GM18502 (cell line): ENCODE data around the gene HMCN2.
"Not testable (repeated sequence)": the region's sequence is repeated elsewhere in the genome, so short reads cannot be mapped to it uniquely, and the experiment has no call there.

Source experiments
- ATAC-seq: cut with Tn5 transposase; IDR thresholded peaks from one replicate; pipeline ENCODE4 v1.9.1; 2021; ENCODE audit warnings: mild to moderate bottlenecking; ENCODE audit not compliant: unreplicated experiment, poor library complexity

Gene HMCN2

DNA sequence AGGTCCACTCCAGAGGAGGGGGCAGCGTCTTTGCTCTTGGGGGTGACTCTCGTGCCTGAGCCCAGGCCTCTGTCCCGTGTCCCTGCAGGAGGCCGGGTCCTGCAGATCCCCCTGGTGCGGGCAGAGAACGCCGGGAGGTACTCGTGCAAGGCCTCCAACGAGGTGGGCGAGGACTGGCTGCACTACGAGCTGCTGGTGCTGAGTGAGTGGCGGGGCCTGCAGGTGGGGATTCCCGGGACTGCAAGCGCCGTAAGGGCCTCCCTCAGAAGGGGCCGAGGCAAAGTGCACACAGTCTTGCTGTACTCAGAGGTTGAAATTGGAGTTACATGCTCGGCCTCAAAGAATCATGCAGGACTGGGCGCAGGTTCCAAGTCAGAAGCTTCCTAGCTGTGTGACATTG, 116.5 kb downstream of the HMCN2 start:
- ATAC-seq: no peak

DNA sequence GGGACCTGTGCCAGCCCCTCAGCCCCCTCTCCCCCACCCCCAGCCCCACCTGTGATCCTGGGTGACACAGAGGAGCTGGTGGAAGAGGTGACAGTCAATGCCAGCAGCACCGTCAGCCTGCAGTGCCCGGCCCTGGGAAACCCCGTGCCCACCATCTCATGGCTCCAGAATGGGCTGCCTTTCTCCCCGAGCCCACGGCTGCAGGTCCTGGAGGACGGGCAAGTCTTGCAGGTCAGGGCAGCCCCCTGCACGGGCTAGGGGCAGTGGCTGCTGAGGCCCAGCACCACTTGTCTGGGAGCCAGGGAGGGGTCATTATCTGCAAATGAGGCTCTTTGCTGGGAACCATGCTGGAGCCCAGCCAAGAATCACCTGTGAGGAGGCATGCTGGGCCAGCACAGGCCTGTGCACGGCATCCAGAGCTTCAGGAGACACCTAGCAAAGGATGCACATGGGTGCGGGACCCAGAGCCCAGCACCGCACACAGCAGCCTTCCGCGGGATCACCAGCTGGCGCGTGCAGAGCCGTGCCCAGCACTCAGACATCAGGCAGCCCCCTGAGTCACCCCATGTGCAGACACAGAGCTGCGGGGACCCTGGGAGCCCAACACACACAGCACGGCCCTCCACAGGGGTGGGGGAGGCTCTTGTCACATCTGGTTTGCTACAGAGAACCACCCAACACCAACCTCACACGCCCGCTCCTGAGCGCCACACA, 117.2 kb downstream of the HMCN2 start:
- no peak for ATAC-seq

DNA sequence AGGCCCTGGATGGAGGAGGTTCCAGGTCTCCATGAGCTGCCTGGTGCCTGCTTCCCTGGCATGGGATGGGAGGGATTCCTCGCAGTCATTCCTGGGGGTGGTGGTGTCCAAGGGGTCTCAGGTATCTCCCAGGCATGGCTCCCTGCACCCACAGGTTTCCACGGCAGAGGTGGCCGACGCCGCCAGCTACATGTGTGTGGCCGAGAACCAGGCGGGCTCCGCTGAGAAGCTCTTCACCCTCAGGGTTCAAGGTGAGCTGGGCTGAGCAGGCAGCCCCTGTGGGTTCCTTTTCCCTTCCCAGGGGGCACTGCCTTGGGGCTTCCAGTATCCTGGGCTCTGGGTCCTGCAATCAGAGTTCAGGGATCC, 117.8 kb downstream of the HMCN2 start:
- no peak for ATAC-seq

DNA sequence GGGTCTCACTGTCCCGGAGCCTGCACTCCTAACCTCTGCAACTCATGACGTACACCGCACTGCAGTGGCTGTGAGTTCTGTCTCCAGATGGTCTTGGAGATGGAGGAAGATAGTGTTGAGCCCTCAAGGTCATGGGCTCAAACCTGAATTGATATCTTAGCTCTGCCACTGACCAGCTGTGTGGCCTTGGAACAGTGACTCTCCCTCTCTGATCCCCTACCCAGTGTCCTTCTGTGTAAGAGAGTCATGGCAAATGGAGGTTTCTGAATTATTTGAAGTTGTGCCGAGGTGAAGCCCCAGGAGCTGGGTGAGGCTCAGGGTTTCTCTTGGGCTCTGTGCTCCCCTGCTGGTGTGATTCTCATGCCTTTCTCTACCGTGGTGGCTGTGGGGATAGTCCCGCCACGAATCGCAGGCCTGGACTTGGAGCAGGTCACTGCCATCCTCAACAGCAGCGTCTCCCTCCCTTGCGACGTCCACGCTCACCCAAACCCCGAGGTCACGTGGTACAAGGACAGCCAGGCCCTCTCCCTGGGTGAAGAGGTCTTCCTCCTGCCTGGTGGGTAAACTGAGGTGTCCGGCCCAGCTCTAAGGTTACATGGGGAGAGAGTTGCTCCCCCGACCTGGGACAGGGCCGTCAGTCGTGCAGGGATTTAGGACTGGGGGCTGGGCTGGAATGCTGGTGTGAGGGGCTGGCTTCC, 118.6 kb downstream of the HMCN2 start:
- no peak for ATAC-seq

DNA sequence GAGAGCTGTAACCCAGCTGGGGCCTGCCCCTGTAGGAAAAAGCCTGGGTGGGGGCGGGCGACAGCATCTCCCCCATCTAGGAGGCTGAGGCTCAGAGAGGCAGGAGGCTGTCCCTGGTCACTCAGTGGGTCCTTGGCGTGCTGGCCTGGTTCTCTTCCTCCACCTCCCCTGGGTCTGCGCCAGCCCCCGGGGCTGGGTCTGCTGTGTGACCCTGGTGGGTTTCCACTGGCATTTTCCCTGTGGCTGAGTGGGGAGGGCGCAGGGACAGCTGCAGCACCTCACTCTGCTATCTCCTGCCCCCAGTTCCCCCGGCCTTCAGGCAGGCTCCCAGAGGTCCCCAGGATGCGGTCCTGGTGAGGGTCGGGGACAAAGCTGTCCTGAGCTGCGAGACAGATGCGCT, 119.7 kb downstream of the HMCN2 start:
- ATAC-seq: no peak

DNA sequence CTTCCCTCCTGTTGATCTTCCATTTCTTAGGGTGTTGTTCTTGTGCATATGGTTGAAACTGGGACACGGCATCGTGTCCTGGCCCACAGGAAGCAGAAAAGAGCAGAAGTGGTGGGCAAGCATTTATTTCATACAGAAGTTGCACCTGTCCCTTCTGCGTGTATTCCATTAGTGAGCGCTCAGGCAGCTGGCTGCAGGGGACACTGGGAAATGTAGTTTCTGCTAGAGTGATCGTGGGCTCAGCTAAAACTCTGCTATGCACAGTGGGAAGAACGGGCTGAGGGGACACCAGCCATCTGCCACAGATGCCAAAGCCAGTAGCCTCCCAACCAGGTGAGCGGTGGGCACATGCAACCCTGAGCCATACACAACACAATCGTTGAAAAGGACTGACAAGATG, 121.8 kb downstream of the HMCN2 start:
- no peak for ATAC-seq

DNA sequence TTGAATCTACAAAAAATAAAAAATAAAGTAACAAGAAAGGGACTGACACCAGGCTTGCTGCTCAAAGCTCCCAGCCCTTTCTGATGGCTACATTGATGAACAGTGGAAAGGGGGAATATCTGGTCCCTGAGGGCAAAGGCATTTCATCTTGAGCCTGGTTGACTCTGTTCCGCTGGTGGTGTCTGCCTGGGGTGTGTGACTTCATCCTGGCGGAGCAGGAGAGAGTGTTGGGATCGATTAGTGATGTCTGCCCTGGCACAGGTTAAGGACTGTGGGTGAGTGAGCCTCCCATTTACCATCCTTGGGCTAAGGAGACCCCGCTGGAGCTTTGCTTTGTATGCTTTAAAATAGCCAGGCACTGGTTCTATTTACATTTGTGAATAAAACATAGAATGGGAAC, 122.3 kb downstream of the HMCN2 start:
- ATAC-seq: no peak

DNA sequence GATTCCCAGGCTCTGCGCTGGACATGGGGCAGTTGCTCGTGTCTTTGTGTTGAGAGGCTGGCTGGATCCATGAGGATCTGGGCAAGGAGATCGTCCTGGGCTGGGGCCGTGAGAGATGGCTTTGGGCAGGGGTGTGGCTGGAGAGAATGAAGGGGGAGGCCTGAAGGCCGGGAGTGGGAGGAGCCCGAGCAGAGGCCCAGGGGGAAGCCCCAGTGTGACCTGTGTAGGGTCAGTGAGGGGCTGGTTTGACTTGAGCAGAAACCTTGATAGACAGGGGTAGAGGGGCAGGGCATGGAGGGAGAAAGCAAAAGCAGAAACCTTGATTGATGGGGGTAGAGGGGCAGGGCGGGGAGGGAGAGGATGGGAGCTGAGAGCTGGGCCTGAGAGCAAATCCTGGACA, 124.8 kb downstream of the HMCN2 start:
- ATAC-seq: no peak

DNA sequence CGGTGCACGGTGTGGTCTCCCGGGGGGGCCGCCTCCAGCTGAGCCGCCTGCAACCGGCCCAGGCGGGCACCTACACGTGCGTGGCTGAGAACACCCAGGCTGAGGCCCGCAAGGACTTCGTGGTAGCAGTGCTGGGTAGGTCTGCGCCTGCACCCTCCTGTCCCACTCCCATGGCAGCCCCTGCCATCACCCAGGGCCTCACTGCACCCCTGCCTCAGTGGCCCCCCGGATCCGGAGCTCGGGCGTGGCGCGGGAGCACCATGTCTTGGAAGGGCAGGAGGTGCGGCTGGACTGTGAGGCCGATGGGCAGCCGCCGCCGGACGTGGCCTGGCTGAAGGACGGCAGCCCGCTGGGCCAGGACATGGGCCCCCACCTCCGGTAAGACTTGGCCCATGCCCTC, 125.4 kb downstream of the HMCN2 start:
- ATAC-seq: no peak

DNA sequence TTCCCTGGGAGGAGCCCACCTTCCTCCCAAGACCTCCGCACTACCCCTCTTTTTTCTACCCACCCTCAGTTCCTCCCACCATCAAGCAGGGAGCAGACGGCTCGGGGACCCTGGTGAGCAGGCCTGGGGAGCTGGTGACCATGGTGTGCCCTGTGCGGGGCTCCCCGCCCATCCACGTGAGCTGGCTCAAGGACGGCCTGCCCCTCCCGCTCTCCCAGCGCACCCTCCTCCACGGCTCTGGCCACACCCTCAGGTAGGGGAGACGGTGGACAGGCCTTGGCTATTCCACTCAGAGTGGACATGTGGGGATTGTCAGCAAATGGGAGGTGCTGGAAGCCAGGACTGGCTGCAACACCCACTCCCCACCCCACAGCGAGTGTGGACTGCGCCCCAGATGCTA, 126.3 kb downstream of the HMCN2 start:
- no peak for ATAC-seq

DNA sequence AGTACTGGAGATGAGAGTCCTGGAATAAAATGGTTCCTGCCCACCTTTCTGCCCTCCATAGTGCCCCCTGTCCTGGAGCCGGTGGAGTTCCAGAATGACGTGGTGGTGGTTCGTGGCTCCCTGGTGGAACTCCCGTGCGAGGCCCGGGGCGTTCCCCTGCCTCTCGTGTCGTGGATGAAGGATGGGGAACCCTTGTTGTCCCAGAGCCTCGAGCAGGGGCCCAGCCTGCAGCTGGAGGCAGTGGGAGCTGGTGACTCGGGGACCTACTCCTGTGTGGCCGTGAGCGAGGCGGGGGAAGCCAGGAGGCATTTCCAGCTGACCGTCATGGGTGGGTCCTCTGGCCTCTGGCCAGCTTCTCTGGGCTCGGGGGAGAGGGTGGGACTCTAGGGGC, 128.1 kb downstream of the HMCN2 start:
- no peak for ATAC-seq

DNA sequence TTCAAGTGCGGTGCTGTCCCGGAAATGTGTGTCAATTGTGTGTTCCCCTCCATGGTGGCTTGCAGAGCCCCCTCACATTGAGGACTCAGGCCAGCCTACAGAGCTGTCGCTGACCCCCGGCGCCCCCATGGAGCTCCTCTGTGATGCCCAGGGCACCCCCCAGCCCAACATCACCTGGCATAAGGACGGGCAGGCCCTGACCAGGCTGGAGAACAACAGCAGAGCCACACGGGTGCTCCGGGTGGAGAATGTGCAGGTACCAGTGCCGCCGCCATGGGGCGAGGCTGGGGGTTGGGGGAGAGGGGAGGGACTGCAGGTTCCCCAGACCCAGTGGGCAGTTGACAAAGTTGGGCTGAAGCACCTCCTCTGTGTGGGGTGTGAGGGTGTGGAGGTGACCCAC, 128.8 kb downstream of the HMCN2 start:
- ATAC-seq: no peak

DNA sequence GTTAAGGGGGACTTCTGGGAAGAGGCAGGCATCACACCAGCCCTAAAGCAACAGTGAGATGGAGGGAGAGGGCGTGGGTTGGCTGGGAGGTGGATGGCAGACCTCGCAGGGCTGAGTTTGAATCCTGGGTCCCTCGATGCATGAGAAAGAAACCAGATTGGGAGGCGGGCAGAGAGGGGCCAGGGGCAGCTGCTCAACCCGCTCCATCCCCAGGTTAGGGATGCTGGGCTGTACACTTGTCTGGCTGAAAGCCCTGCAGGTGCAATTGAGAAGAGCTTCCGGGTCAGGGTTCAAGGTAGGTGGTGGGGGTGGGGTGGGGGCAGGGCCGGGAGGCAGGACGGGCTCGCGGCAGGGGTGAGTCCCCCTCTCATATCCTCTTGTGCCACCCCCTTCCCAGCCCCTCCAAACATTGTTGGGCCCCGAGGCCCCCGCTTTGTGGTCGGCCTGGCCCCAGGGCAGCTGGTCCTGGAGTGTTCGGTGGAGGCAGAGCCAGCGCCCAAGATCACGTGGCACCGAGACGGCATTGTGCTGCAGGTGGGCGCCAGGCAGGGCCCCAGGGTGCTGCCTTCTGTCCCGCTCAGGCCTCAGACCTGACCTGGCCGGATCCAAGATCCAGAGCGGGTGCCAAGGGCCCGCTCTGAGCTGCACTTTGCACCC, 129.4 kb downstream of the HMCN2 start:
- ATAC-seq: no peak

DNA sequence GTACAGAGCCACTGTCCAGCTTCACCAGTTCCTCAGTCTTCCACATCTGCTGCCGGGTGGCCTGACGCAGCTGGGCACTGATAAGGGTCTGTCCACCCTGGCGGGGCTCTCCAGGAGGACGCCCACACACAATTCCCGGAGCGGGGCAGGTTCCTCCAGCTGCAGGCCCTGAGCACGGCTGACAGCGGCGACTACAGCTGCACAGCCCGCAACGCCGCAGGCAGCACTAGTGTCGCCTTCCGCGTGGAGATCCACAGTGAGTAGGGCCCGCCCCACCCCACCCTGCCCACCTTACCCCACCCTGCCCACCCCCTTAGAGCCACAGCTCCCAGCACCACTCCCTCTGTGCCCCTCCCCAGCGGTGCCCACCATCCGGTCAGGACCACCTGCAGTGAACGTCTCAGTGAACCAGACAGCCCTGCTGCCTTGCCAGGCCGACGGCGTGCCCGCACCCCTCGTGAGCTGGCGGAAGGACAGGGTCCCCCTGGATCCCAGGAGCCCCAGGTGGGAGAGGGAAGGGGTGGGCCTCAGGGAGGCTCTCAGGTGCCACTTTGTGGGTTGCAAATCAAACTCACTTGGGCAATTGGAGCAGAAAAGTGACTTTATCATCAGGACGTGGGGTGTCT, 130.4 kb downstream of the HMCN2 start:
- no peak for ATAC-seq

DNA sequence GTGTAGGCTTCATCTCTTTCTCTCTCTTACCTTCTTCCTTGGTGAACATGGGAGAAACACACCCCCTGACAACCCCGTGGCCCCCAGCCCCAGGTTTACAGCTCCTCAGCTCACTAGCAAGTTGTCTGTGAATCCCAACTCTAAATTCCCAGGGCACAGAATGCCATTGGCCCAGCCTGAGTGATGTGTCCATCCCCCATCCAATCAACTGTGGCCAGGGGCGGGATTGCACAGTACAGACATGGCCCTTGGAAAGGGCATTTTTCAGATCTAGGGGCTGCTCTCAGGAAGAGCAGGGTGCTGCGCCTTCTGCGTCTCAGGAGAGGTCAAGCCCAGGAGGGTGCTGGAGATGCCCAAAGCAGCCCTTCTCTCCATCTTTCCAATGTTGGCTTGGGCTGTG, 131.0 kb downstream of the HMCN2 start:
- no peak for ATAC-seq

DNA sequence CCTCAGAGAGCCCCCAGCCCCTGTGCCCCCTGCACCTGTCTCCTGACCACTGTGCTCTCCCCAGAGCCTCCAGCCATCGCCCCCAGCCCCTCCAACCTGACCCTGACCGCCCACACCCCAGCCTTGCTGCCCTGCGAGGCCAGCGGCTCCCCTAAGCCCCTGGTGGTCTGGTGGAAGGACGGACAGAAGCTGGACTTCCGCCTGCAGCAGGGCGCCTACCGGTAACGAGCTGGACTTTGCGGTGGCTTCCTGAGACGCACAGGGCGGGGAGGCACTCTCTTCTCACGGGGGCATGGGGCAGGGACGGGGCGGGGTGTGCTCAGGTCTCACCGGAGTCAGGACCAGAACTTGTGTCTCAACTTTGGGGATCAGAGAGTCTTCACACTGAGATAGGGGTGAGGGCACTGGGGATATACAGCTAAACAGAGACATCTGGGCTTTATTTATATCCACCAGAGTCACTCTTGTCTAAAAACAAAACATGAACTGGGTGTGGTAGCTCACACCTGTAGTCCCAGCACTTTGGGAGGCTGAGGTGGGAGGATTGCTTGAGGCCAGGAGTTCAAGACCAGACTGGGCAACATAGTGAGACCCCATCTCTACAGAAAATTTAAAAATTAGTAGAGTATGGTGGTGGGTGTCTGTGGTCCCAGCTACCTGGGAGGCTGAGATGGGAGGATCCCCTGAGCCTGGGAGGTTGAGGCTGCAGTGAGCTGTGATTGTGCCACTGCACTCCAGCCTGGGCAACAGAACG, 133.1 kb downstream of the HMCN2 start:
- ATAC-seq: no peak

DNA sequence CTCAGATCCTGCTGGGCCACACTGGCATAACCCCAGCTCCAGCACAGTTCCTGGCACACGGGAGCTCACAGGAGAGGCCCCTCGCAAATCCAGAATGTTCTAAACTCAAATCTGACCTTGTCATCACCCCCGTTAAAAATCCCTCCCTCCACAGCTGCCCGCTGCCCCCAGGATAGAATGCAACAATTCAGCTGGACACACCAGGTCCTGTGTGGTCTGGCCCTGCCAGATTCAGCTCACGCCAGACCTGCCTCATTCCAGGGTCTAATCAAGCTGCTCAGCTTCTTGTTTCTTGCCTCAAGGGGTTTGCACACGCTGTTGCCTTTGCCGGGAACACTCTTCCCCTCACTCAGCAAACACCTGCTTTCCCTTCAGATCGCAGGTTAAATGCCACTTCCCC, 134.2 kb downstream of the HMCN2 start:
- no peak for ATAC-seq

DNA sequence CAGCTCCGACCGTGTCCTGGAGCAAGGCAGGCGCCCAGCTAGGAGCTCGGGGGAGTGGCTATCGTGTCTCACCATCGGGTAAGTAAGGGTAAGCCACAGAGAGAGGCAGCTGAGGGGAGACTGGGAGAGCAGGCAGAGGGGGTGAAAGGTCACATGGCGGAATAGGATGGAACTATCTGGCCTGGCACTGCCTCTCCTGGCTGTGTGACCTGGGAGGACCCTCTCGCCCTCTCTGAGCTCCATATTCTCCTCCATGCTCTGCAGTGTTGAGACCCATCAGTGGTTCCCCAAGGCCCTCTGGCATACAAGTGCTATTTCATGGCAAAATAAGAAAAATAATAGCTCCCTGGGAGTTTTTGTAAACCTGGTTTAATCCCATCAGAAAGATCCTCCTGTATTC, 135.3 kb downstream of the HMCN2 start:
- ATAC-seq: no peak

DNA sequence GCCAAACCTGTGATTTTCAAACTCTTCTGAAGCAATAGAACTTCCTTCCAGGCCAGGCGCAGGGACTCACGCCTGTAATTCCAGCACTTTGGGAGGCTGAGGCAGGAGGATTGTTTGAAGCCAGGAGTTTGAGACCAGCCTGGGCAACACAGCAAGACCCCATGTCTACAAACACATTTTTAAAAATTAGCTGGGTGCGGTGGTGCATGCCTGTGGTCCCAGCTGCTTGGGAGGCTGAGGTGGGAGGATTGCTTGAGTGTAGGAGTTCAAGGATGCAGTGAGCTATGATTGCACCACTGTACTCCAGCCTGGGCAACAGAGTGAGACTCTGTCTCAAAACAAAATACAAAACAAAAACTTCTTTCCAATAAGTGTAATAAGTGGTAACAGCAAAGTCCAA, 136.2 kb downstream of the HMCN2 start:
- ATAC-seq: not testable (repeated sequence)

DNA sequence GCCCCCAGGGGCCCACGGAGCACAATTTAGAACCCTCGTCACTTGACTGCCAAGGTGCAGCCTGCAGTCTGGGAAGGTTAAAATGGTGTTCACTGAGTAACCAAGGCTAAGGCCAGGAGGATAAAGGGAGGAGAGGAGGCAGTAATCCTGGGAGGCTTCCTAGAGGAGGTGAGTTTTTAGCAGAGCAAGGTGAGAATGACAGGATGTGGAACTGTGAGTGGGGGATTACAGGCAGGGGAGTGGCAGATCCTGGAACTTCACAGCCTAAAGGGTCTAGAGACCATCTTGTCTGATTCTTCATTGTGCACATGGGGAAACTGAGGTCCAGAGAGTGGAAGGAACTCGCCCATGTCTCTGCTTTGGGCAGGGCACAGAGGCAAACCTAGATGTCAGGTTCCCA, 136.7 kb downstream of the HMCN2 start:
- ATAC-seq: no peak
